GM23338 (cell line): Measurements from ENCODE around the gene HDAC9. TPM values are rescaled to one million over a fixed set of nuclear protein-coding genes. Genes with fewer than 3 reads are reported as not detected.

Experiments
- ATAC-seq: fragments of 200-7000 bp; cut with Tn5 transposase; 3 replicates; pipeline ENCODE4 v1.9.1; 2020
- DNase-seq: peaks from one replicate; pipeline ENCODE4 v3.0.0-alpha.2; 2015; ENCODE audit warnings: low spot score
- H2AFZ ChIP-seq: fragments of 200-600 bp; sonication (generic); 2 replicates; pipeline ENCODE4 v1.8.0; 2016; ENCODE audit warnings: antibody characterized with exemption, mild to moderate bottlenecking, moderate library complexity
- H3F3A ChIP-seq: fragments of 200-600 bp; sonication (generic); replicated peaks from 2 replicates; pipeline ENCODE4 v1.8.0; 2017; ENCODE audit warnings: antibody characterized with exemption, mixed run types, low read depth
- H3K27ac ChIP-seq: fragments of 200-600 bp; sonication (generic); 2 replicates; pipeline ENCODE4 v1.6.1; 2016; ENCODE audit warnings: low read depth
- H3K27me3 ChIP-seq: fragments of 200-600 bp; sonication (generic); 2 replicates; pipeline ENCODE4 v1.8.0; 2016; ENCODE audit warnings: mild to moderate bottlenecking, mixed run types, moderate library complexity; ENCODE audit not compliant: insufficient read depth
- H3K36me3 ChIP-seq: fragments of 200-600 bp; sonication (generic); 2 replicates; pipeline ENCODE4 v1.8.0; 2016; ENCODE audit warnings: mild to moderate bottlenecking; ENCODE audit not compliant: insufficient read depth
- H3K4me1 ChIP-seq: fragments of 200-600 bp; sonication (generic); 2 replicates; pipeline ENCODE4 v1.8.0; 2016; ENCODE audit warnings: mild to moderate bottlenecking, moderate library complexity; ENCODE audit not compliant: insufficient read depth
- H3K4me2 ChIP-seq: fragments of 200-600 bp; sonication (generic); 2 replicates; pipeline ENCODE4 v1.7.1; 2017; ENCODE audit warnings: mixed run types
- H3K4me3 ChIP-seq: fragments of 200-600 bp; sonication (generic); 2 replicates; pipeline ENCODE4 v1.6.1; 2016; ENCODE audit warnings: mixed run types
- H3K79me2 ChIP-seq: fragments of 200-600 bp; sonication (generic); replicated peaks from 2 replicates; pipeline ENCODE4 v1.8.0; 2017; ENCODE audit warnings: mild to moderate bottlenecking; ENCODE audit not compliant: insufficient read depth
- H3K9me2 ChIP-seq: fragments of 200-600 bp; sonication (generic); 2 replicates; pipeline ENCODE4 v1.8.0; 2017; ENCODE audit not compliant: insufficient read depth
- H4K20me1 ChIP-seq: fragments of 200-600 bp; sonication (generic); replicated peaks from 2 replicates; pipeline ENCODE4 v1.8.0; 2017; ENCODE audit warnings: mild to moderate bottlenecking; ENCODE audit not compliant: insufficient read depth
- H3K27ac Mint-ChIP-seq: 2 replicates; pipeline ENCODE4 v1.8.0; 2020; ENCODE audit warnings: inconsistent platforms, mild to moderate bottlenecking, moderate library complexity, mixed read lengths
- H3K27me3 Mint-ChIP-seq: 3 replicates; pipeline ENCODE4 v1.8.0; 2022; ENCODE audit warnings: low read depth, mild to moderate bottlenecking, moderate library complexity, mixed read lengths, inconsistent platforms; ENCODE audit not compliant: insufficient read depth, poor library complexity
- H3K36me3 Mint-ChIP-seq: 3 replicates; pipeline ENCODE4 v1.8.0; 2021; ENCODE audit warnings: low read depth, mild to moderate bottlenecking, inconsistent platforms, moderate library complexity, mixed read lengths
- H3K4me1 Mint-ChIP-seq: 3 replicates; pipeline ENCODE4 v1.8.0; 2020; ENCODE audit warnings: mild to moderate bottlenecking, inconsistent platforms, mixed read lengths
- H3K4me3 Mint-ChIP-seq: 3 replicates; pipeline ENCODE4 v1.8.0; 2021; ENCODE audit warnings: moderate library complexity, mild to moderate bottlenecking, inconsistent platforms, mixed read lengths
- H3K9me3 Mint-ChIP-seq: 3 replicates; pipeline ENCODE4 v1.8.0; 2020; ENCODE audit warnings: moderate library complexity, mild to moderate bottlenecking, inconsistent platforms, mixed read lengths
- CREB1 ChIP-seq: fragments of 250-450 bp; sonication (Bioruptor Pico); IDR thresholded peaks from 2 replicates; pipeline ENCODE4 v1.5.0; 2020; ENCODE audit warnings: low read depth, mild to moderate bottlenecking, moderate library complexity
- EZH2 ChIP-seq: fragments of 200-600 bp; sonication (generic); IDR thresholded peaks from one replicate; pipeline ENCODE4 v1.8.0; 2017; ENCODE audit warnings: antibody characterized with exemption, mild to moderate bottlenecking, low read depth; ENCODE audit not compliant: unreplicated experiment
- EZH2phosphoT487 ChIP-seq: fragments of 200-600 bp; sonication (generic); IDR thresholded peaks from one replicate; pipeline ENCODE4 v1.8.1; 2018; ENCODE audit warnings: antibody characterized with exemption; ENCODE audit not compliant: unreplicated experiment
- JUNB ChIP-seq: IDR thresholded peaks from one replicate; pipeline ENCODE4 v1.6.1; 2016; ENCODE audit warnings: antibody characterized with exemption; ENCODE audit not compliant: unreplicated experiment
- NANOG ChIP-seq: IDR thresholded peaks from 2 replicates; pipeline ENCODE4 v1.6.1; 2016; ENCODE audit warnings: antibody characterized with exemption, borderline replicate concordance
- POLR2AphosphoS5 ChIP-seq: IDR thresholded peaks from 2 replicates; pipeline ENCODE4 v1.6.1; 2016; ENCODE audit warnings: antibody characterized with exemption, low read depth
- STAT1 ChIP-seq: IDR thresholded peaks from one replicate; pipeline ENCODE4 v1.6.1; 2016; ENCODE audit warnings: antibody characterized with exemption; ENCODE audit not compliant: unreplicated experiment
- ZNF114 ChIP-seq: fragments of 250-450 bp; sonication (Bioruptor Pico); IDR thresholded peaks from 2 replicates; pipeline ENCODE4 v1.5.0; 2020; ENCODE audit warnings: mild to moderate bottlenecking, moderate library complexity
- ZNF331 ChIP-seq: fragments of 250-450 bp; sonication (Bioruptor Pico); IDR thresholded peaks from 2 replicates; pipeline ENCODE4 v1.5.0; 2020; ENCODE audit warnings: low read depth, mild to moderate bottlenecking, moderate library complexity
- polyA plus RNA-seq: library from polyadenylated mRNA; unstranded; fragments of >200 nt; fragmentation: Nextera tagmentation; extraction: Ambion mirVana; gene quantifications from 2 replicates; pipeline ENCODE4 v1.2.1, GENCODE V29; 2016
- total RNA-seq: library from RNA; depleted of rRNA; stranded (reverse); fragments of >200 nt; shearing (Covaris generic); gene quantifications from 2 replicates; pipeline ENCODE4 v1.2.3, GENCODE V29; 2014
- TF ChIP-seq, protein P1 (sequence below): IDR thresholded peaks from 2 replicates; pipeline ENCODE4 v1.6.1; 2016; ENCODE audit warnings: antibody characterized with exemption
- TF ChIP-seq, protein P2 (sequence below): fragments of 250-450 bp; sonication (Bioruptor Pico); IDR thresholded peaks from 2 replicates; pipeline ENCODE4 v1.5.0; 2020; ENCODE audit warnings: mild to moderate bottlenecking, moderate library complexity
- TF ChIP-seq, protein P3 (sequence below), 2 experiments: fragments of 200-600 bp in 1 of 2; sonication (generic) in 1 of 2; conservative IDR thresholded peaks; 2 replicates each; pipeline versions ENCODE4 v1.5.1 to v1.6.1; 2016 to 2017; ENCODE audit warnings: antibody characterized with exemption in 2 of 2, low read depth in 2 of 2, mild to moderate bottlenecking in 2 of 2, moderate library complexity in 1 of 2

The HDAC9 gene
- total and polyA plus RNA-seq, 2 experiments from 2014 or later = 8.3 to 18.5 TPM

DNA sequence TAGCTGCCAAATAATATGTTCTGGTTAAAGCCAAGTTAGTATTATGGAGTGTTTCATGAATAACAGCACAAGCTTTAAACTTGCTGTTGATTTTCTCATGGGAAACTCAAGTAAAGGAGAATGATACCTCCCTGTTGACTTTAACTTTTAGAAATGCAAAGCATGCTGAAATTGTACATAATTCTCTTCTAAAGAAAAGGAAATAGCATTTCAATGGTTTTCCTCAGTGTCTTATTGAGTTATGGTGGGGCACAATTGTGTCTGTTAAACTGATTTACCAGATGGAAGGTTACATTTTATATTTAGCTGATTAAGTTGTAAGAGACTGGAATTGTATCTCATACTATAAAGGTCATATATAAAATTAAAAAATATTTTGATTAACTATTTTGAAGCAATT, 119.3 kb downstream of the HDAC9 start:
- H3K36me3 Mint-ChIP-seq = no peaks in the 10 kb centered on the region
- DNase-seq (no peak), ATAC-seq (no peak)
- TF ChIP-seq CREB1 (CRISPR knock-in tag) (no peak), STAT1 (no peak)
- TF ChIP-seq, protein P1, sequence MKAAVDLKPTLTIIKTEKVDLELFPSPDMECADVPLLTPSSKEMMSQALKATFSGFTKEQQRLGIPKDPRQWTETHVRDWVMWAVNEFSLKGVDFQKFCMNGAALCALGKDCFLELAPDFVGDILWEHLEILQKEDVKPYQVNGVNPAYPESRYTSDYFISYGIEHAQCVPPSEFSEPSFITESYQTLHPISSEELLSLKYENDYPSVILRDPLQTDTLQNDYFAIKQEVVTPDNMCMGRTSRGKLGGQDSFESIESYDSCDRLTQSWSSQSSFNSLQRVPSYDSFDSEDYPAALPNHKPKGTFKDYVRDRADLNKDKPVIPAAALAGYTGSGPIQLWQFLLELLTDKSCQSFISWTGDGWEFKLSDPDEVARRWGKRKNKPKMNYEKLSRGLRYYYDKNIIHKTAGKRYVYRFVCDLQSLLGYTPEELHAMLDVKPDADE = no peak
- Histone ChIP-seq H3K27ac (no peak overlapping the region), H3K4me2 (peak overlapping the region; percentile 64), H3K4me1 (peaks cover 19% of the 10 kb centered on the region), H3K36me3 (no peaks in the 10 kb centered on the region), H3K79me2 (no peaks in the 10 kb centered on the region), H3F3A (no peaks in the 10 kb centered on the region), H2AFZ (no peak overlapping the region), H4K20me1 (no peaks in the 10 kb centered on the region), H3K27me3 (no peaks in the 10 kb centered on the region), H3K9me2 (no peaks in the 10 kb centered on the region), H3K4me3 (peak overlapping the region; percentile 2; the same call in 1 of the 2 replicates)
- H3K27ac Mint-ChIP-seq = peak overlapping the region; percentile 63; the same call in 1 of the 2 replicates
- no peaks in the 10 kb centered on the region for H3K9me3 Mint-ChIP-seq
- peaks cover 28% of the 10 kb centered on the region for H3K4me1 Mint-ChIP-seq
- H3K27me3 Mint-ChIP-seq = no peaks in the 10 kb centered on the region
- no peak overlapping the region for H3K4me3 Mint-ChIP-seq

DNA sequence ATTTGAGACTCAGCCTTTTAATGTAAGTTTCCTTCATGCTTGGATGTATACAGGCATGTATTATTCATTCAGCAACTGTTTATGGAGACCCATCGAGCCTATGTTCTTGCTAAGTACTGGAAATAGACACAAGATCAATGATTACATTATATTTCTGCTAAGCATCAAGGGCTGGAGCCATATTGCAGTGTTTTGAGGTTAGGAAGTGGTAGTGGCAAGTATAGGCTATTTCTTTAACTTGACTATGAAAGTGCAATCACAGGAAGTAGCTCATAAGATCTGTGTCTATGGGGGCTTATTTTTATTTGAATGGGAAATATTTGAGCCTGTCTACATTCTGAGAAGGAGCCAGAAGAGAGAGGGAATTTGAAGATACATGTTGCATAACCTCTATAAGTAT, 123.8 kb downstream of the HDAC9 start:
- no peaks in the 10 kb centered on the region for H4K20me1 ChIP-seq
- Mint-ChIP-seq H3K4me1 (peaks cover 17% of the 10 kb centered on the region), H3K4me3 (no peak overlapping the region), H3K27ac (no peak overlapping the region), H3K27me3 (no peaks in the 10 kb centered on the region), H3K36me3 (no peaks in the 10 kb centered on the region), H3K9me3 (no peaks in the 10 kb centered on the region)
- peaks cover 12% of the 10 kb centered on the region for H3K4me1 ChIP-seq
- H3K9me2 ChIP-seq = no peaks in the 10 kb centered on the region
- H3K4me2 ChIP-seq = no peak overlapping the region
- H3K36me3 ChIP-seq = no peaks in the 10 kb centered on the region
- ATAC-seq (no peak), DNase-seq (no peak)
- H3K79me2 ChIP-seq = no peaks in the 10 kb centered on the region
- H3F3A ChIP-seq = no peaks in the 10 kb centered on the region
- no peak overlapping the region for H3K27ac ChIP-seq
- H3K4me3 ChIP-seq = no peak overlapping the region
- H2AFZ ChIP-seq = no peak overlapping the region
- H3K27me3 ChIP-seq = no peaks in the 10 kb centered on the region
- TF ChIP-seq STAT1 = no peak
- TF ChIP-seq, protein P1 = no peak
- no peak for TF ChIP-seq ZNF331
- no peak for TF ChIP-seq NANOG
- no peak for TF ChIP-seq JUNB
- no peak for TF ChIP-seq EZH2
- no peak for TF ChIP-seq CREB1 (CRISPR knock-in tag)
- TF ChIP-seq, protein P2, sequence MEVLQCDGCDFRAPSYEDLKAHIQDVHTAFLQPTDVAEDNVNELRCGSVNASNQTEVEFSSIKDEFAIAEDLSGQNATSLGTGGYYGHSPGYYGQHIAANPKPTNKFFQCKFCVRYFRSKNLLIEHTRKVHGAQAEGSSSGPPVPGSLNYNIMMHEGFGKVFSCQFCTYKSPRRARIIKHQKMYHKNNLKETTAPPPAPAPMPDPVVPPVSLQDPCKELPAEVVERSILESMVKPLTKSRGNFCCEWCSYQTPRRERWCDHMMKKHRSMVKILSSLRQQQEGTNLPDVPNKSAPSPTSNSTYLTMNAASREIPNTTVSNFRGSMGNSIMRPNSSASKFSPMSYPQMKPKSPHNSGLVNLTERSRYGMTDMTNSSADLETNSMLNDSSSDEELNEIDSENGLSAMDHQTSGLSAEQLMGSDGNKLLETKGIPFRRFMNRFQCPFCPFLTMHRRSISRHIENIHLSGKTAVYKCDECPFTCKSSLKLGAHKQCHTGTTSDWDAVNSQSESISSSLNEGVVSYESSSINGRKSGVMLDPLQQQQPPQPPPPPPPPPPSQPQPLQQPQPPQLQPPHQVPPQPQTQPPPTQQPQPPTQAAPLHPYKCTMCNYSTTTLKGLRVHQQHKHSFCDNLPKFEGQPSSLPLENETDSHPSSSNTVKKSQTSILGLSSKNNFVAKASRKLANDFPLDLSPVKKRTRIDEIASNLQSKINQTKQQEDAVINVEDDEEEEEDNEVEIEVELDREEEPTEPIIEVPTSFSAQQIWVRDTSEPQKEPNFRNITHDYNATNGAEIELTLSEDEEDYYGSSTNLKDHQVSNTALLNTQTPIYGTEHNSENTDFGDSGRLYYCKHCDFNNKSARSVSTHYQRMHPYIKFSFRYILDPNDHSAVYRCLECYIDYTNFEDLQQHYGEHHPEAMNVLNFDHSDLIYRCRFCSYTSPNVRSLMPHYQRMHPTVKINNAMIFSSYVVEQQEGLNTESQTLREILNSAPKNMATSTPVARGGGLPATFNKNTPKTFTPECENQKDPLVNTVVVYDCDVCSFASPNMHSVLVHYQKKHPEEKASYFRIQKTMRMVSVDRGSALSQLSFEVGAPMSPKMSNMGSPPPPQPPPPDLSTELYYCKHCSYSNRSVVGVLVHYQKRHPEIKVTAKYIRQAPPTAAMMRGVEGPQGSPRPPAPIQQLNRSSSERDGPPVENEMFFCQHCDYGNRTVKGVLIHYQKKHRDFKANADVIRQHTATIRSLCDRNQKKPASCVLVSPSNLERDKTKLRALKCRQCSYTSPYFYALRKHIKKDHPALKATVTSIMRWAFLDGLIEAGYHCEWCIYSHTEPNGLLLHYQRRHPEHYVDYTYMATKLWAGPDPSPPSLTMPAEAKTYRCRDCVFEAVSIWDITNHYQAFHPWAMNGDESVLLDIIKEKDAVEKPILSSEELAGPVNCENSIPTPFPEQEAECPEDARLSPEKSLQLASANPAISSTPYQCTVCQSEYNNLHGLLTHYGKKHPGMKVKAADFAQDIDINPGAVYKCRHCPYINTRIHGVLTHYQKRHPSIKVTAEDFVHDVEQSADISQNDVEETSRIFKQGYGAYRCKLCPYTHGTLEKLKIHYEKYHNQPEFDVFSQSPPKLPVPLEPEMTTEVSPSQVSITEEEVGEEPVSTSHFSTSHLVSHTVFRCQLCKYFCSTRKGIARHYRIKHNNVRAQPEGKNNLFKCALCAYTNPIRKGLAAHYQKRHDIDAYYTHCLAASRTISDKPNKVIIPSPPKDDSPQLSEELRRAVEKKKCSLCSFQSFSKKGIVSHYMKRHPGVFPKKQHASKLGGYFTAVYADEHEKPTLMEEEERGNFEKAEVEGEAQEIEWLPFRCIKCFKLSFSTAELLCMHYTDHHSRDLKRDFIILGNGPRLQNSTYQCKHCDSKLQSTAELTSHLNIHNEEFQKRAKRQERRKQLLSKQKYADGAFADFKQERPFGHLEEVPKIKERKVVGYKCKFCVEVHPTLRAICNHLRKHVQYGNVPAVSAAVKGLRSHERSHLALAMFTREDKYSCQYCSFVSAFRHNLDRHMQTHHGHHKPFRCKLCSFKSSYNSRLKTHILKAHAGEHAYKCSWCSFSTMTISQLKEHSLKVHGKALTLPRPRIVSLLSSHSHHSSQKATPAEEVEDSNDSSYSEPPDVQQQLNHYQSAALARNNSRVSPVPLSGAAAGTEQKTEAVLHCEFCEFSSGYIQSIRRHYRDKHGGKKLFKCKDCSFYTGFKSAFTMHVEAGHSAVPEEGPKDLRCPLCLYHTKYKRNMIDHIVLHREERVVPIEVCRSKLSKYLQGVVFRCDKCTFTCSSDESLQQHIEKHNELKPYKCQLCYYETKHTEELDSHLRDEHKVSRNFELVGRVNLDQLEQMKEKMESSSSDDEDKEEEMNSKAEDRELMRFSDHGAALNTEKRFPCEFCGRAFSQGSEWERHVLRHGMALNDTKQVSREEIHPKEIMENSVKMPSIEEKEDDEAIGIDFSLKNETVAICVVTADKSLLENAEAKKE = no peak
- no peak for TF ChIP-seq EZH2phosphoT487
- TF ChIP-seq, protein P3, sequence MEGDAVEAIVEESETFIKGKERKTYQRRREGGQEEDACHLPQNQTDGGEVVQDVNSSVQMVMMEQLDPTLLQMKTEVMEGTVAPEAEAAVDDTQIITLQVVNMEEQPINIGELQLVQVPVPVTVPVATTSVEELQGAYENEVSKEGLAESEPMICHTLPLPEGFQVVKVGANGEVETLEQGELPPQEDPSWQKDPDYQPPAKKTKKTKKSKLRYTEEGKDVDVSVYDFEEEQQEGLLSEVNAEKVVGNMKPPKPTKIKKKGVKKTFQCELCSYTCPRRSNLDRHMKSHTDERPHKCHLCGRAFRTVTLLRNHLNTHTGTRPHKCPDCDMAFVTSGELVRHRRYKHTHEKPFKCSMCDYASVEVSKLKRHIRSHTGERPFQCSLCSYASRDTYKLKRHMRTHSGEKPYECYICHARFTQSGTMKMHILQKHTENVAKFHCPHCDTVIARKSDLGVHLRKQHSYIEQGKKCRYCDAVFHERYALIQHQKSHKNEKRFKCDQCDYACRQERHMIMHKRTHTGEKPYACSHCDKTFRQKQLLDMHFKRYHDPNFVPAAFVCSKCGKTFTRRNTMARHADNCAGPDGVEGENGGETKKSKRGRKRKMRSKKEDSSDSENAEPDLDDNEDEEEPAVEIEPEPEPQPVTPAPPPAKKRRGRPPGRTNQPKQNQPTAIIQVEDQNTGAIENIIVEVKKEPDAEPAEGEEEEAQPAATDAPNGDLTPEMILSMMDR (conservative IDR thresholded peaks at IDR 0.05; ENCODE audit: low read depth in 2 of 2) = no peak
- TF ChIP-seq POLR2AphosphoS5 = no peak
- no peak for TF ChIP-seq ZNF114
